Gastrocnemius medialis (tissue), 4 donors: Measurements from ENCODE around the gene CCDC146. TPM values are rescaled to one million over a fixed set of nuclear protein-coding genes. Genes with fewer than 3 reads are reported as not detected.

ENCODE experiments used
- ATAC-seq, 2 donors: fragments of 150-250 bp; one replicate each; pipeline ENCODE4 v1.9.1; 2016
- DNase-seq, 2 donors: peaks; one replicate each; pipeline ENCODE4 v3.0.0-alpha.2; 2019
- H3K27ac ChIP-seq, 4 donors: fragments of 200-600 bp; sonication (generic); 1 replicate in 1 of 4; 2 replicates in 3 of 4; pipeline ENCODE4 v1.5.1; 2016 to 2018; ENCODE audit warnings: mild to moderate bottlenecking in 2 of 4, moderate library complexity in 1 of 4
- H3K27me3 ChIP-seq, 3 donors: fragments of 200-600 bp; sonication (generic) in 2 of 3; 1 replicate in 1 of 3; 2 replicates in 2 of 3; pipeline versions ENCODE4 v1.5.1 to v1.6.0; 2016 to 2019; ENCODE audit warnings: mild to moderate bottlenecking in 1 of 3, moderate library complexity in 1 of 3
- H3K36me3 ChIP-seq, 2 donors: fragments of 200-600 bp; sonication (generic) in 1 of 2; one replicate each; pipeline ENCODE4 v1.5.1; 2017 to 2018
- H3K4me1 ChIP-seq, 2 donors: fragments of 200-600 bp; sonication (generic) in 1 of 2; one replicate each; pipeline ENCODE4 v1.5.1; 2016 to 2017; ENCODE audit warnings: mild to moderate bottlenecking in 2 of 2
- H3K4me3 ChIP-seq, 4 donors: fragments of 200-600 bp; sonication (generic) in 3 of 4; 1 replicate in 1 of 4; 2 replicates in 3 of 4; pipeline ENCODE4 v1.5.1; 2016 to 2019; ENCODE audit warnings: mild to moderate bottlenecking in 2 of 4
- H3K9me3 ChIP-seq, 3 donors: fragments of 200-600 bp; sonication (generic) in 2 of 3; 1 replicate in 1 of 3; 2 replicates in 2 of 3; pipeline ENCODE4 v1.5.1; 2016 to 2019
- POLR2A ChIP-seq, 2 donors: fragments of 450-650 bp; IDR thresholded peaks; one replicate each; pipeline ENCODE4 v1.6.1; 2017; ENCODE audit warnings: antibody characterized with exemption in 2 of 2, mild to moderate bottlenecking in 2 of 2, moderate library complexity in 2 of 2
- in situ Hi-C, 4 donors: fragments of 200-750 bp; cut with MboI; loops; one replicate each; pipeline versions ENCODE4 v1.15.0 to v1.8.0; 2017; ENCODE audit warnings: low sequenced_read_pairs in 4 of 4
- intact Hi-C: fragments of 100-400 bp; cut with DNase I; formaldehyde crosslinking; loops from one replicate; pipeline ENCODE4 v1.15.1; 2023; ENCODE audit warnings: low total_unique reads
- total RNA-seq, 4 donors: library from RNA; depleted of rRNA; stranded (reverse); fragments of >200 nt; gene quantifications; one replicate each; pipeline versions ENCODE4 v1.1.0 to v1.2.3, GENCODE V29; 2016
- TF ChIP-seq, protein P1 (sequence below), 5 experiments: fragments of 450-650 bp in 3 of 5; fragments of 200-600 bp in 2 of 5; sonication (generic) in 2 of 5; IDR thresholded peaks in 4 of 5; conservative IDR thresholded peaks in 1 of 5; 1 replicate in 4 of 5; 2 replicates in 1 of 5; pipeline ENCODE4 v1.5.1; 2016 to 2019; ENCODE audit warnings: antibody characterized with exemption in 5 of 5, mild to moderate bottlenecking in 3 of 5, moderate library complexity in 3 of 5

Gene CCDC146
- total RNA-seq, 4 donors from 2014 or later = 1.4 to 4.3 (median 2.8) TPM

- in situ Hi-C loops (no loop called here), intact Hi-C loops (no loop called here)
- Histone ChIP-seq H3K4me1 (no peaks in the 10 kb centered on the region), H3K27ac (no peak overlapping the region), H3K27me3 (no peaks in the 10 kb centered on the region), H3K4me3 (no peak overlapping the region), H3K36me3 (peaks cover 0 to 12% of the 10 kb centered on the region in 2 donors), H3K9me3 (no peaks in the 10 kb centered on the region)
- ATAC-seq (no peak), DNase-seq (no peak)
- no peak for TF ChIP-seq POLR2A (IDR thresholded peaks at IDR 0.05)
- TF ChIP-seq, protein P1, sequence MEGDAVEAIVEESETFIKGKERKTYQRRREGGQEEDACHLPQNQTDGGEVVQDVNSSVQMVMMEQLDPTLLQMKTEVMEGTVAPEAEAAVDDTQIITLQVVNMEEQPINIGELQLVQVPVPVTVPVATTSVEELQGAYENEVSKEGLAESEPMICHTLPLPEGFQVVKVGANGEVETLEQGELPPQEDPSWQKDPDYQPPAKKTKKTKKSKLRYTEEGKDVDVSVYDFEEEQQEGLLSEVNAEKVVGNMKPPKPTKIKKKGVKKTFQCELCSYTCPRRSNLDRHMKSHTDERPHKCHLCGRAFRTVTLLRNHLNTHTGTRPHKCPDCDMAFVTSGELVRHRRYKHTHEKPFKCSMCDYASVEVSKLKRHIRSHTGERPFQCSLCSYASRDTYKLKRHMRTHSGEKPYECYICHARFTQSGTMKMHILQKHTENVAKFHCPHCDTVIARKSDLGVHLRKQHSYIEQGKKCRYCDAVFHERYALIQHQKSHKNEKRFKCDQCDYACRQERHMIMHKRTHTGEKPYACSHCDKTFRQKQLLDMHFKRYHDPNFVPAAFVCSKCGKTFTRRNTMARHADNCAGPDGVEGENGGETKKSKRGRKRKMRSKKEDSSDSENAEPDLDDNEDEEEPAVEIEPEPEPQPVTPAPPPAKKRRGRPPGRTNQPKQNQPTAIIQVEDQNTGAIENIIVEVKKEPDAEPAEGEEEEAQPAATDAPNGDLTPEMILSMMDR (IDR thresholded peaks at IDR 0.05 in 4 of 5, conservative IDR thresholded peaks at IDR 0.05 in 1 of 5) = no peak
These were observed 170.6 kb downstream of the CCDC146 start for GRCh38 chr7:77293046-77293445.

GRCh38 chr7:77295549-77295948 is 173.1 kb downstream of the CCDC146 start:
- intact Hi-C loops = no loop called here
- Histone ChIP-seq H3K4me3 (no peak overlapping the region), H3K4me1 (no peaks in the 10 kb centered on the region), H3K27me3 (no peaks in the 10 kb centered on the region), H3K9me3 (no peaks in the 10 kb centered on the region), H3K27ac (no peak overlapping the region), H3K36me3 (peaks cover 0 to 12% of the 10 kb centered on the region in 2 donors)
- ATAC-seq (no peak), DNase-seq (no peak)
- no peak for TF ChIP-seq POLR2A (IDR thresholded peaks at IDR 0.05)
- TF ChIP-seq, protein P1 (IDR thresholded peaks at IDR 0.05 in 4 of 5, conservative IDR thresholded peaks at IDR 0.05 in 1 of 5) = no peak
- in situ Hi-C loops = no loop called here

- DNase-seq (no peak), ATAC-seq (no peak)
- H3K36me3 ChIP-seq = no peaks in the 10 kb centered on the region
These were observed 184.0 kb downstream of the CCDC146 start for GRCh38 chr7:77306231-77307067.

DNA sequence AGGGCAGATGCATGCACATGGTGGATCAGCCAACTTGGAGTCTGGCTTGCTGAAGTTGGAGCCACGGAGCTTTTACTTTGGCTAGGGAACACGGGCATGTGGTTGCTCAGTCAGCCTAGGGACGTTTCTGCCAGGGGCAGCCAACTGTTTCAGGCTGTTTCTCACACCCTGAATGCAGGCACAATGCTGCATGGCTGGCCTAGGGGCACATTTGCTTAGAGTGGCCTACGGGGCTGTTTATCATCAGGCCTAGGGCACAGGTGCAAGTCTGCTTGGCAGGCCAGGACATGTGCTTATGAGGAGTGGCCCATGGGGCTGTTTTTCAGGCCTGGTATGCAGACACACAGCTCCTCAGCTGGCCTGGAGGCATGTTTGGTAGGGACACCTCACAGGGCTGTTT is 186.4 kb downstream of the CCDC146 start:
- no peak for TF ChIP-seq POLR2A (IDR thresholded peaks at IDR 0.05)
- TF ChIP-seq, protein P1 (IDR thresholded peaks at IDR 0.05 in 4 of 5, conservative IDR thresholded peaks at IDR 0.05 in 1 of 5) = no peak
- DNase-seq (no peak), ATAC-seq (peak; percentile 33 to 49)
- H3K4me3 ChIP-seq = no peak overlapping the region
- no peaks in the 10 kb centered on the region for H3K27me3 ChIP-seq
- no peaks in the 10 kb centered on the region for H3K9me3 ChIP-seq
- H3K4me1 ChIP-seq = peaks cover 0 to 12% of the 10 kb centered on the region in 2 donors
- peaks cover 0 to under 1% of the 10 kb centered on the region in 2 donors for H3K36me3 ChIP-seq
- no peak overlapping the region for H3K27ac ChIP-seq
- intact Hi-C loops = no loop called here
- in situ Hi-C loops = no loop called here

More at GRCh38 chr7:77306231-77307067, 184.0 kb downstream of the CCDC146 start:
- Histone ChIP-seq H3K27ac (no peak overlapping the region), H3K27me3 (no peaks in the 10 kb centered on the region), H3K4me1 (peaks cover 0 to 4% of the 10 kb centered on the region in 2 donors), H3K9me3 (no peaks in the 10 kb centered on the region), H3K4me3 (no peak overlapping the region)
- in situ Hi-C loops (no loop called here), intact Hi-C loops (no loop called here)
- TF ChIP-seq, protein P1 (IDR thresholded peaks at IDR 0.05 in 4 of 5, conservative IDR thresholded peaks at IDR 0.05 in 1 of 5) = no peak
- TF ChIP-seq POLR2A (IDR thresholded peaks at IDR 0.05) = no peak
